HFF-Myc (cell line): ENCODE measurements around the gene PLXNA4.

Source experiments
- DNase-seq: peaks from one replicate; pipeline ENCODE4 v3.0.0-alpha.2; 2011; ENCODE audit warnings: low read depth; ENCODE audit errors: extremely low read depth
- H3K4me3 ChIP-seq: replicated peaks from 2 replicates; pipeline ENCODE4 v1.5.1; 2011; ENCODE audit warnings: low read depth, mild to moderate bottlenecking, control low read depth, low read length
- CTCF ChIP-seq: IDR thresholded peaks from 2 replicates; pipeline ENCODE4 v1.5.1; 2012; ENCODE audit warnings: mild to moderate bottlenecking, low read depth, low read length, control low read depth; ENCODE audit errors: missing control alignments

Gene PLXNA4

GRCh38 chr7:132116369-132116768 is 459.9 kb downstream of the PLXNA4 start:
- no peak overlapping the region for H3K4me3 ChIP-seq
- TF ChIP-seq CTCF, result no peak
- no peak for DNase-seq

DNA sequence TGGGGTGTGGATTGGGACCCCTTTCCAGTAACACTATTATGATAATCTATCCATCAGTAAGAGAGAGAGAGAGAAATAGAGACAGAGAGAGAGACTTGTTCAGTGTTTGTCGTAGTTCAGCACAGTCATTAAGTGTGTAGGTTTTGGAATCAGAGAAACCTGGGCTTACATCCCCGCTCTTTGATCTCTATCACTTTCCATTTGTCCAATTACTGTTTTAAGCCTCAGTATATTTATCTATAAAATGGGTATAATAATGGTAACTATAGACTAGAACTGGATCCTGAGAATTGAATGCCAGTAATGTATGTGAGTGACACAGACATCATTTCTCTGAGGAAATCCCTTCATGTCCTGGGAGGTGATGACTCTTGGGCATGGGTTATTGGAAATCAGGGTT is 460.5 kb downstream of the PLXNA4 start:
- H3K4me3 ChIP-seq, result no peak overlapping the region
- DNase-seq, result no peak
- TF ChIP-seq CTCF, result no peak

DNA sequence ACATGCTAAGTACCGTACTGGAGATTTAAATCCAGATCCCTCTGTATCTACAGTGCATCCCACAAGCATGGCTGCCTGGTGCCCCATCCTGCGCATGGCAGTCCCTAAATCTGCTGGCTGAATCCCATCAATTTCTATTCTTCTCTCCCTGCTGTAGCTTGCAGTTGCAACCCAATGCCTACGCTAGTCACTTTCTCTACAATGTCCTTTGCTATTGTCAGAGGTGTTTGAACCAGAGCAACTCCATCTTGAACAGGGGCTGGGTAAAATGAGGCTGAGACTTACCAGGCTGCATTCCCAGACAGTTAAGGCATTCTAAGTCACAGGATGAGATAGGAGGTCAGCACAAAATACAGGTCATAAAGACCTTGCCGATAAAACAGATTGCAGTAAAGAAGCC is 461.2 kb downstream of the PLXNA4 start:
- no peak for TF ChIP-seq CTCF
- DNase-seq, result no peak
- no peak overlapping the region for H3K4me3 ChIP-seq

DNA sequence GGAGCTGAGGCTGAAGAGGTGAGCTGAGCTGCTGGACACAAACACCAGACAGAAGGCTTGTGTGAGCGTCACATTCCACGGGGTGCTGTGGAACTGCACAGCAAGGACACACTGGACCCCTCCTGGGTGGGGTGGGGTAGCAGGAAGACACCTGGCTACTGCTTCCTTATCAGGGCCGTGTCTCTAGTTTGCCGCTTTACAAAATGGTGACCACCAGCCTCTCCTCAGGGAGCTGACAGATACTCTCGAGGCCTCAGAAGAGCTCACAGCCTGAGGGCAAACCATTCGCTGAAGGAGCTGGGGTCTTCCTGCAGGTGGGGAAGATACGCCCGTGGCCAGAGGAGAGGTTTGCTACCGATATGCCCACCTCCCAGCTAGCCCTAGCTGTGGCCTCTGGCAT is 461.9 kb downstream of the PLXNA4 start:
- no peak for DNase-seq
- TF ChIP-seq CTCF, result no peak
- no peak overlapping the region for H3K4me3 ChIP-seq

GRCh38 chr7:132113536-132114371 is 462.5 kb downstream of the PLXNA4 start:
- no peak for TF ChIP-seq CTCF
- H3K4me3 ChIP-seq, result no peak overlapping the region
- DNase-seq, result no peak

DNA sequence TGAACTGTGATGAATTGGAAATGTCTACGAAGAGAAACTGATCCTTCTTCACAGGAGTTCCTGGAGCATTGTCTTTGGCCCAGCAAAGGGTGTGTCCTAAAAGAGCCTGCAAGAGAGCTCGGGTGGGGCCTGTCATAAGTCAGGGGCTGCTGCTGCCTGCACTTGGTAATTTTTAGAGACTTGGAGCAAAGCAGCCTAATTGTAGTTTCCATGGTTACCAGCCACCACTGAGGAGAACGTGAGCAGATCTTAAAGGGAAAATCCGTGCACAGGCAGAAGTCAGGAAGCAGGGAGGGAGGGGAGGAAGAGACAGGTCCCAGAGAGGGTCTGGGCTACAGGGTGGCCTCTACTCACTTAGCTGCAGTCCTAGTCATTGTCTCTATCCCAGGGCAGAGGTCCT is 463.6 kb downstream of the PLXNA4 start:
- DNase-seq, result no peak
- no peak for TF ChIP-seq CTCF
- no peak overlapping the region for H3K4me3 ChIP-seq

DNA sequence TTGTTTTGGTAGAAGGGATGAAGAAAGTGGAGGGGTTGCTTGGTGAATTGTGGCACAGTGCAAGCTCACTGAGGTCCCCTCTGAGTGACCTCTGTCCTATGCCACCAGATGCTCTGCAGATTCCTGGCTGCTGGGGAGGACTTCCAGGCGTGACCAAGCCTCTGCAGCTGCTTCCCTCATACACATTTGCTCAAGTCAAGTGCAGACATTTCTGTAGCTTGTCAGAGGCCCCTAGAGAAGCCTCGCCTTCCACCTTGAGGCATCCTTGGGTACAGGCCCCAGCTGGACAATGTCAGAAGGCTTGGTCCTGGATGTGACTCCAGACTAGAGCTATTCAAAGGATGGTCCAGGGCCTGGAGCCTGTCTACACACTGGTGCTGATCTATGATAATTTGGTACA is 464.2 kb downstream of the PLXNA4 start:
- no peak for TF ChIP-seq CTCF
- DNase-seq, result no peak
- H3K4me3 ChIP-seq, result no peak overlapping the region
